DND-41 (cell line): Measurements from ENCODE around the gene CAPS2.
"Not testable (repeated sequence)": the region's sequence is repeated elsewhere in the genome, so short reads cannot be mapped to it uniquely, and the experiment has no call there.

Experiments used
- ATAC-seq: fragments of 200-7000 bp; cut with Tn5 transposase; 3 replicates; pipeline ENCODE4 v1.9.1; 2021; ENCODE audit warnings: low read depth; ENCODE audit not compliant: insufficient read depth
- DNase-seq: peaks from one replicate; pipeline ENCODE4 v3.0.0-alpha.2; 2020
- H2AFZ ChIP-seq: 2 replicates; pipeline ENCODE4 v1.6.0; 2012; ENCODE audit warnings: low read depth, low read length
- H3K27ac ChIP-seq: 2 replicates; pipeline ENCODE4 v1.5.1; 2012; ENCODE audit warnings: low read length, inconsistent platforms
- H3K27me3 ChIP-seq: fragments of 200-600 bp; sonication (generic); 2 replicates; pipeline ENCODE4 v1.6.0; 2012; ENCODE audit warnings: low read length, mild to moderate bottlenecking, inconsistent platforms; ENCODE audit not compliant: insufficient read depth, poor library complexity
- H3K36me3 ChIP-seq: 2 replicates; pipeline ENCODE4 v1.5.1; 2012; ENCODE audit warnings: low read length, inconsistent platforms; ENCODE audit not compliant: insufficient read depth
- H3K4me1 ChIP-seq: 2 replicates; pipeline ENCODE4 v1.5.1; 2012; ENCODE audit warnings: mild to moderate bottlenecking, low read length; ENCODE audit not compliant: insufficient read depth
- H3K4me2 ChIP-seq: 2 replicates; pipeline ENCODE4 v1.6.0; 2012; ENCODE audit warnings: mild to moderate bottlenecking, moderate library complexity, low read length, inconsistent platforms; ENCODE audit not compliant: insufficient read depth
- H3K4me3 ChIP-seq, 2 experiments: fragments of 200-600 bp in 1 of 2; shearing (Covaris generic) in 1 of 2; 2 replicates each; pipeline ENCODE4 v1.5.1; 2012 to 2016; ENCODE audit warnings: inconsistent platforms in 2 of 2, low read length in 2 of 2, mild to moderate bottlenecking in 2 of 2, low read depth in 1 of 2, moderate library complexity in 1 of 2
- H3K79me2 ChIP-seq: 2 replicates; pipeline ENCODE4 v1.6.0; 2012; ENCODE audit warnings: low read length, inconsistent platforms; ENCODE audit not compliant: insufficient read depth
- H3K9ac ChIP-seq: 2 replicates; pipeline ENCODE4 v1.6.0; 2012; ENCODE audit warnings: low read depth, mild to moderate bottlenecking, inconsistent platforms, low read length, moderate library complexity
- H3K9me3 ChIP-seq: 2 replicates; pipeline ENCODE4 v1.5.1; 2012; ENCODE audit warnings: low read length, moderate library complexity, mild to moderate bottlenecking, inconsistent platforms; ENCODE audit not compliant: insufficient read depth, severe bottlenecking
- H4K20me1 ChIP-seq: 2 replicates; pipeline ENCODE4 v1.6.0; 2012; ENCODE audit warnings: low read length; ENCODE audit not compliant: insufficient read depth
- CTCF ChIP-seq: IDR thresholded peaks from 2 replicates; pipeline ENCODE4 v1.5.1; 2012; ENCODE audit warnings: borderline replicate concordance, low read length, moderate library complexity, mild to moderate bottlenecking; ENCODE audit not compliant: poor library complexity, severe bottlenecking; ENCODE audit errors: extremely low read depth
- EZH2 ChIP-seq: IDR thresholded peaks from 3 replicates; pipeline ENCODE4 v1.6.1; 2012; ENCODE audit warnings: borderline replicate concordance, low read depth, mild to moderate bottlenecking, moderate library complexity, low read length, inconsistent platforms; ENCODE audit not compliant: severe bottlenecking

CAPS2 gene

GRCh38 chr12:75360920-75361319 lies 30.8 kb upstream of the CAPS2 start:
- H3K4me2 ChIP-seq = no peak overlapping the region
- TF ChIP-seq EZH2 = no peak
- TF ChIP-seq CTCF = no peak
- peaks cover 4% of the 10 kb centered on the region for H3K9me3 ChIP-seq
- H3K4me3 ChIP-seq = no peak overlapping the region
- H3K9ac ChIP-seq = no peak overlapping the region
- H3K79me2 ChIP-seq = no peaks in the 10 kb centered on the region
- H3K4me1 ChIP-seq = no peaks in the 10 kb centered on the region
- no peak for DNase-seq
- no peaks in the 10 kb centered on the region for H3K36me3 ChIP-seq
- no peak overlapping the region for H3K27ac ChIP-seq
- ATAC-seq = no peak
- no peaks in the 10 kb centered on the region for H3K27me3 ChIP-seq
- no peaks in the 10 kb centered on the region for H4K20me1 ChIP-seq
- no peak overlapping the region for H2AFZ ChIP-seq

- Histone ChIP-seq H3K9me3 (peaks cover 12% of the 10 kb centered on the region), H3K36me3 (no peaks in the 10 kb centered on the region), H3K4me2 (no peak overlapping the region), H2AFZ (no peak overlapping the region), H3K27me3 (no peaks in the 10 kb centered on the region), H3K79me2 (no peaks in the 10 kb centered on the region), H3K4me1 (peaks cover 17% of the 10 kb centered on the region), H3K4me3 (no peak overlapping the region), H3K9ac (no peak overlapping the region), H4K20me1 (no peaks in the 10 kb centered on the region), H3K27ac (no peak overlapping the region)
- ATAC-seq (no peak), DNase-seq (no peak)
- TF ChIP-seq CTCF (no peak), EZH2 (no peak)
Observed at GRCh38 chr12:75354011-75354410, 23.9 kb upstream of the CAPS2 start.

- Histone ChIP-seq H3K4me2 (no peak overlapping the region), H4K20me1 (no peaks in the 10 kb centered on the region), H2AFZ (no peak overlapping the region), H3K4me3 (no peak overlapping the region), H3K27ac (0 out of 2 replicates have a peak overlapping the region, but pooled peaks have one; percentile 7), H3K4me1 (peaks cover 17% of the 10 kb centered on the region), H3K36me3 (no peaks in the 10 kb centered on the region), H3K9me3 (peaks cover 9% of the 10 kb centered on the region), H3K79me2 (no peaks in the 10 kb centered on the region), H3K9ac (no peak overlapping the region), H3K27me3 (no peaks in the 10 kb centered on the region)
- ATAC-seq = peak; percentile 91
- no peak for TF ChIP-seq EZH2
- TF ChIP-seq CTCF = no peak
- peak; percentile 66 for DNase-seq
Observed at GRCh38 chr12:75350413-75350812, 20.3 kb upstream of the CAPS2 start.

GRCh38 chr12:75349946-75350345 lies 19.8 kb upstream of the CAPS2 start:
- no peak overlapping the region for H3K4me3 ChIP-seq
- H2AFZ ChIP-seq = no peak overlapping the region
- H3K4me1 ChIP-seq = peaks cover 17% of the 10 kb centered on the region
- 0 out of 2 replicates have a peak overlapping the region, but pooled peaks have one; percentile 7 for H3K27ac ChIP-seq
- H3K4me2 ChIP-seq = no peak overlapping the region
- no peak overlapping the region for H3K9ac ChIP-seq
- DNase-seq (no peak), ATAC-seq (peak; percentile 47; the same call in 2 of the 3 replicates)
- H3K79me2 ChIP-seq = no peaks in the 10 kb centered on the region
- no peak for TF ChIP-seq CTCF
- TF ChIP-seq EZH2 = no peak
- no peaks in the 10 kb centered on the region for H3K27me3 ChIP-seq
- no peaks in the 10 kb centered on the region for H3K36me3 ChIP-seq
- peaks cover 4% of the 10 kb centered on the region for H3K9me3 ChIP-seq
- H4K20me1 ChIP-seq = no peaks in the 10 kb centered on the region

GRCh38 chr12:75346215-75346614 lies 16.1 kb upstream of the CAPS2 start:
- H3K36me3 ChIP-seq, H2AFZ ChIP-seq, H3K4me2 ChIP-seq, H3K27ac ChIP-seq, H3K9ac ChIP-seq, H3K27me3 ChIP-seq, H4K20me1 ChIP-seq, H3K9me3 ChIP-seq, ATAC-seq, H3K79me2 ChIP-seq, H3K4me3 ChIP-seq: not testable (repeated sequence)
- DNase-seq = peak; percentile 20
- peaks cover 14% of the 10 kb centered on the region for H3K4me1 ChIP-seq
